Rectal smooth muscle tissue (tissue), 1 donor: Measurements from ENCODE around the gene AQP12A.
"Not testable (repeated sequence)": the region's sequence is repeated elsewhere in the genome, so short reads cannot be mapped to it uniquely, and the experiment has no call there.

Source experiments
- H3K27ac ChIP-seq: one replicate; pipeline ENCODE4 v1.7.0; 2013; ENCODE audit warnings: low read depth, low read length, inconsistent platforms
- H3K27me3 ChIP-seq: one replicate; pipeline ENCODE4 v1.7.0; 2013; ENCODE audit warnings: low read length; ENCODE audit not compliant: control insufficient read depth, insufficient read depth
- H3K36me3 ChIP-seq: one replicate; pipeline ENCODE4 v1.7.0; 2013; ENCODE audit warnings: low read length; ENCODE audit not compliant: control insufficient read depth, insufficient read depth
- H3K4me1 ChIP-seq: one replicate; pipeline ENCODE4 v1.7.0; 2013; ENCODE audit warnings: low read length; ENCODE audit not compliant: control insufficient read depth, insufficient read depth
- H3K4me3 ChIP-seq: one replicate; pipeline ENCODE4 v1.7.0; 2013; ENCODE audit warnings: low read length
- H3K9ac ChIP-seq: one replicate; pipeline ENCODE4 v1.7.0; 2013; ENCODE audit warnings: low read length

Gene AQP12A

GRCh38 chr2:240670402-240670801 lies 21.3 kb upstream of the AQP12A start:
- H3K4me1 ChIP-seq = no peaks in the 10 kb centered on the region
- no peaks in the 10 kb centered on the region for H3K36me3 ChIP-seq
- no peak overlapping the region for H3K4me3 ChIP-seq
- no peak overlapping the region for H3K27ac ChIP-seq
- H3K27me3 ChIP-seq = peaks cover 5% of the 10 kb centered on the region
- no peak overlapping the region for H3K9ac ChIP-seq

- Histone ChIP-seq H3K4me1 (no peaks in the 10 kb centered on the region), H3K4me3 (no peak overlapping the region), H3K27ac (no peak overlapping the region), H3K36me3 (no peaks in the 10 kb centered on the region), H3K27me3 (peaks cover 5% of the 10 kb centered on the region), H3K9ac (no peak overlapping the region)
Measured at GRCh38 chr2:240670950-240671349, 20.7 kb upstream of the AQP12A start.

GRCh38 chr2:240672076-240672700 lies 19.5 kb upstream of the AQP12A start:
- no peak overlapping the region for H3K9ac ChIP-seq
- H3K4me3 ChIP-seq = no peak overlapping the region
- peaks cover 5% of the 10 kb centered on the region for H3K27me3 ChIP-seq
- H3K36me3 ChIP-seq = no peaks in the 10 kb centered on the region
- no peaks in the 10 kb centered on the region for H3K4me1 ChIP-seq
- H3K27ac ChIP-seq = no peak overlapping the region

GRCh38 chr2:240672701-240673190 lies 18.9 kb upstream of the AQP12A start:
- H3K27ac ChIP-seq = no peak overlapping the region
- H3K4me1 ChIP-seq = no peaks in the 10 kb centered on the region
- H3K9ac ChIP-seq = no peak overlapping the region
- H3K4me3 ChIP-seq = no peak overlapping the region
- no peaks in the 10 kb centered on the region for H3K36me3 ChIP-seq
- peaks cover 5% of the 10 kb centered on the region for H3K27me3 ChIP-seq

GRCh38 chr2:240674461-240675184 lies 17.0 kb upstream of the AQP12A start:
- not testable (repeated sequence) for H3K36me3 ChIP-seq, H3K9ac ChIP-seq, H3K4me1 ChIP-seq, H3K4me3 ChIP-seq, H3K27ac ChIP-seq, H3K27me3 ChIP-seq

GRCh38 chr2:240675345-240675744 lies 16.3 kb upstream of the AQP12A start:
- not testable (repeated sequence) for H3K36me3 ChIP-seq, H3K27me3 ChIP-seq

GRCh38 chr2:240678043-240678442 lies 13.6 kb upstream of the AQP12A start:
- H3K27me3 ChIP-seq, H3K9ac ChIP-seq, H3K27ac ChIP-seq, H3K36me3 ChIP-seq, H3K4me1 ChIP-seq, H3K4me3 ChIP-seq: not testable (repeated sequence)

More at GRCh38 chr2:240675345-240675744, 16.3 kb upstream of the AQP12A start:
- H3K27ac ChIP-seq, H3K4me1 ChIP-seq, H3K4me3 ChIP-seq, H3K9ac ChIP-seq: not testable (repeated sequence)

GRCh38 chr2:240678909-240679308 lies 12.8 kb upstream of the AQP12A start:
- H3K4me1 ChIP-seq, H3K36me3 ChIP-seq, H3K27me3 ChIP-seq, H3K9ac ChIP-seq, H3K4me3 ChIP-seq, H3K27ac ChIP-seq: not testable (repeated sequence)

- not testable (repeated sequence) for H3K27ac ChIP-seq, H3K27me3 ChIP-seq, H3K4me1 ChIP-seq, H3K36me3 ChIP-seq, H3K9ac ChIP-seq, H3K4me3 ChIP-seq
Measured at GRCh38 chr2:240680185-240680584, 11.5 kb upstream of the AQP12A start.

GRCh38 chr2:240682431-240683224 lies 9.0 kb upstream of the AQP12A start, which contains the start of gene AQP12B:
AQP12B (minus strand) TSS chr2:240682885; CDS start chr2:240682837, 48 bp downstream.
- H3K27me3 ChIP-seq, H3K36me3 ChIP-seq, H3K4me3 ChIP-seq, H3K9ac ChIP-seq, H3K27ac ChIP-seq, H3K4me1 ChIP-seq: not testable (repeated sequence)

- H3K27me3 ChIP-seq, H3K4me1 ChIP-seq, H3K4me3 ChIP-seq, H3K36me3 ChIP-seq, H3K9ac ChIP-seq, H3K27ac ChIP-seq: not testable (repeated sequence)
Measured at GRCh38 chr2:240683329-240683979, 8.2 kb upstream of the AQP12A start.
